ENCODE data around the gene SAG.
A peak's percentile ranks its signal among the peaks of the same experiment; 100 is the strongest.

SAG gene

GRCh38 chr2:233387225-233387624, 79.6 kb downstream of the SAG start:
- H3K4me3 ChIP-seq (ENCODE audit: low read depth, low read length): no peak overlapping the region
- no peak for DNase-seq (ENCODE audit: low read depth)
- no peak for TF ChIP-seq CTCF (conservative IDR thresholded peaks at IDR 0.05; ENCODE audit: low read depth, low read length)

GRCh38 chr2:233387667-233388528, 80.3 kb downstream of the SAG start:
- DNase-seq (ENCODE audit: low read depth): peak; percentile 99
- TF ChIP-seq CTCF (conservative IDR thresholded peaks at IDR 0.05; ENCODE audit: low read depth, low read length): no peak
- H3K4me3 ChIP-seq (ENCODE audit: low read depth, low read length): peak overlapping the region; percentile 30

GRCh38 chr2:233389601-233390125, 82.0 kb downstream of the SAG start:
- no peak overlapping the region for H3K4me3 ChIP-seq (ENCODE audit: low read depth, low read length)
- no peak for TF ChIP-seq CTCF (conservative IDR thresholded peaks at IDR 0.05; ENCODE audit: low read depth, low read length)
- no peak for DNase-seq (ENCODE audit: low read depth)

GRCh38 chr2:233395687-233396086, 88.1 kb downstream of the SAG start:
- H3K4me3 ChIP-seq (ENCODE audit: low read depth, low read length): no peak overlapping the region
- no peak for DNase-seq (ENCODE audit: low read depth)
- TF ChIP-seq CTCF (conservative IDR thresholded peaks at IDR 0.05; ENCODE audit: low read depth, low read length): no peak

All from choroid plexus epithelial cell (primary cell).